Endodermal cell (in vitro differentiated cells): ENCODE results near the gene STXBP1. TPM values are rescaled to one million over a fixed set of nuclear protein-coding genes. Genes with fewer than 3 reads are reported as not detected.
"Not testable (repeated sequence)": the region's sequence is repeated elsewhere in the genome, so short reads cannot be mapped to it uniquely, and the experiment has no call there.

Experiments used
- DNase-seq: peaks from one replicate; pipeline ENCODE4 v3.0.0-alpha.2; 2017
- H3K27ac ChIP-seq: 2 replicates; pipeline ENCODE4 v1.5.1; 2013; ENCODE audit warnings: mild to moderate bottlenecking, low read depth, low read length, moderate library complexity
- H3K27me3 ChIP-seq: 2 replicates; pipeline ENCODE4 v1.6.1; 2013; ENCODE audit warnings: mild to moderate bottlenecking, low read length, moderate library complexity; ENCODE audit not compliant: insufficient read depth, control insufficient read depth, poor library complexity, severe bottlenecking
- H3K36me3 ChIP-seq: 2 replicates; pipeline ENCODE4 v1.7.0; 2013; ENCODE audit warnings: mild to moderate bottlenecking, low read length, moderate library complexity; ENCODE audit not compliant: control insufficient read depth, insufficient read depth
- H3K4me1 ChIP-seq: one replicate; pipeline ENCODE4 v1.7.0; 2013; ENCODE audit warnings: low read length; ENCODE audit not compliant: control insufficient read depth, insufficient read depth
- H3K4me3 ChIP-seq: 2 replicates; pipeline ENCODE4 v1.5.1; 2013; ENCODE audit warnings: mild to moderate bottlenecking, low read length, moderate library complexity
- H3K9ac ChIP-seq: 2 replicates; pipeline ENCODE4 v1.6.1; 2013; ENCODE audit warnings: mild to moderate bottlenecking, low read length, moderate library complexity; ENCODE audit not compliant: poor library complexity, severe bottlenecking; ENCODE audit errors: extremely low read depth
- H3K9me3 ChIP-seq: 2 replicates; pipeline ENCODE4 v1.6.1; 2013; ENCODE audit warnings: mild to moderate bottlenecking, low read length, moderate library complexity; ENCODE audit not compliant: control insufficient read depth
- H3K27ac Mint-ChIP-seq: 2 replicates; pipeline ENCODE4 v1.8.0; 2020; ENCODE audit warnings: mixed read lengths
- H3K27me3 Mint-ChIP-seq: 2 replicates; pipeline ENCODE4 v1.8.0; 2021; ENCODE audit warnings: mild to moderate bottlenecking, mixed read lengths; ENCODE audit not compliant: insufficient read depth
- H3K36me3 Mint-ChIP-seq: 2 replicates; pipeline ENCODE4 v1.8.0; 2020; ENCODE audit warnings: low read depth, mixed read lengths
- H3K4me1 Mint-ChIP-seq: 2 replicates; pipeline ENCODE4 v1.8.0; 2020; ENCODE audit warnings: mixed read lengths
- H3K4me3 Mint-ChIP-seq: 2 replicates; pipeline ENCODE4 v1.8.0; 2020; ENCODE audit warnings: mild to moderate bottlenecking, moderate library complexity, mixed read lengths
- H3K9me3 Mint-ChIP-seq: 2 replicates; pipeline ENCODE4 v1.8.0; 2020; ENCODE audit warnings: mild to moderate bottlenecking, mixed read lengths
- WGBS, 2 experiments: methylation state at CpG; one replicate each; pipeline versions ENCODE4 v1.1.5 to v1.1.7; 2013; ENCODE audit warnings: missing lambda C conversion rate in 2 of 2, mixed read lengths in 1 of 2; ENCODE audit not compliant: insufficient coverage in 1 of 2, insufficient read length in 1 of 2; 5-methylcytosine and 5-hydroxymethylcytosine counted together
- total RNA-seq, 2 donors: library from RNA; stranded (reverse); fragmentation: NEBNext Ultra II Directional in 1 of 2; extraction: Animal tissue kit (Norgen Biotek cat#: 25700) in 1 of 2; gene quantifications; 2 replicates in 1 of 2; 3 replicates in 1 of 2; pipeline ENCODE4 v1.2.1, GENCODE V29; 2021
- TF ChIP-seq, protein P1 (sequence below): fragments of 200-600 bp; sonication (generic); conservative IDR thresholded peaks from 2 replicates; pipeline ENCODE4 v1.5.0; 2021; ENCODE audit warnings: antibody characterized with exemption, mild to moderate bottlenecking

The STXBP1 gene
- total RNA-seq, 2 donors from 2014 or later: 27.8 to 46.8 TPM

DNA sequence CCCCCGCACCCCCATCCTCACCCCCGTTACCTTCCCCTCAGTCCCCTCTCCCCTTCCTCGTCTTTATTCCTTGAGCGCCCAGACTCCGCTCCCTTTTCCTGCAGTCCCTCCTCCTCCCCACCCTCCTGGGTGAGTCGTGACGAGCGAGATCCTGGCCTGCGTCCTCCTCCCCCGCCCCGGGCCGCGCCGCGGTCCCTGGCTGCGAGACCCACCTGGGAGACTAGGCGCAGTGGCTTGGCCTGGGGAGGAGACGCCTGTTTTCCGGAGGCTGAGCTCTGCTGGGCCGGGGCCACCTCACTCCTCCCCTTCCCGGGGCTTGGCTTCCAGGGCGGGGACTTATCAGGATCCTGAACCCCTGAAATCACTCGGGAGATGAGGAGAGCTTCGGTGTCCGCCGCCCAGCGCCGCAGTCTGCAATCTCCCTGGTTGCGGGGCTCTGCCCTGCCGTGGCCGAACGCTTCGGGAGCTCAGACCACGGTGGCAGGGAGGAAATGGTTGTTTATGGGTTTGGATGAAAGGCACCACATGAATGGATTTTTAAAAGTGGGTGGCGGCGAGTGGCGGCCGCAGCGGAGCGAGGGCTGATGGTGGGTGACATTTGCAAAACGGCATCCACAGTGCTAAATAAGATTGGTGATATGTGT lies 984 bp downstream of the STXBP1 start:
- WGBS, 2 experiments: 1 to 2% methylated on average over 10 to 39 of the region's 41 CpGs
- peak overlapping the region; percentile 59 for H3K27ac Mint-ChIP-seq
- H3K4me3 Mint-ChIP-seq: peak overlapping the region; percentile 74
- no peaks in the 10 kb centered on the region for H3K9me3 Mint-ChIP-seq
- peak; percentile 84 for DNase-seq
- Histone ChIP-seq H3K9ac (peak overlapping the region; percentile 16), H3K4me1 (peaks cover 5% of the 10 kb centered on the region), H3K9me3 (no peaks in the 10 kb centered on the region), H3K27ac (no peak overlapping the region), H3K36me3 (no peaks in the 10 kb centered on the region), H3K27me3 (peaks cover 32% of the 10 kb centered on the region), H3K4me3 (peak overlapping the region; percentile 81)
- no peaks in the 10 kb centered on the region for H3K36me3 Mint-ChIP-seq
- TF ChIP-seq, protein P1, sequence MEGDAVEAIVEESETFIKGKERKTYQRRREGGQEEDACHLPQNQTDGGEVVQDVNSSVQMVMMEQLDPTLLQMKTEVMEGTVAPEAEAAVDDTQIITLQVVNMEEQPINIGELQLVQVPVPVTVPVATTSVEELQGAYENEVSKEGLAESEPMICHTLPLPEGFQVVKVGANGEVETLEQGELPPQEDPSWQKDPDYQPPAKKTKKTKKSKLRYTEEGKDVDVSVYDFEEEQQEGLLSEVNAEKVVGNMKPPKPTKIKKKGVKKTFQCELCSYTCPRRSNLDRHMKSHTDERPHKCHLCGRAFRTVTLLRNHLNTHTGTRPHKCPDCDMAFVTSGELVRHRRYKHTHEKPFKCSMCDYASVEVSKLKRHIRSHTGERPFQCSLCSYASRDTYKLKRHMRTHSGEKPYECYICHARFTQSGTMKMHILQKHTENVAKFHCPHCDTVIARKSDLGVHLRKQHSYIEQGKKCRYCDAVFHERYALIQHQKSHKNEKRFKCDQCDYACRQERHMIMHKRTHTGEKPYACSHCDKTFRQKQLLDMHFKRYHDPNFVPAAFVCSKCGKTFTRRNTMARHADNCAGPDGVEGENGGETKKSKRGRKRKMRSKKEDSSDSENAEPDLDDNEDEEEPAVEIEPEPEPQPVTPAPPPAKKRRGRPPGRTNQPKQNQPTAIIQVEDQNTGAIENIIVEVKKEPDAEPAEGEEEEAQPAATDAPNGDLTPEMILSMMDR: no peak
- peaks cover 43% of the 10 kb centered on the region for H3K27me3 Mint-ChIP-seq
- H3K4me1 Mint-ChIP-seq: peaks cover 20% of the 10 kb centered on the region

DNA sequence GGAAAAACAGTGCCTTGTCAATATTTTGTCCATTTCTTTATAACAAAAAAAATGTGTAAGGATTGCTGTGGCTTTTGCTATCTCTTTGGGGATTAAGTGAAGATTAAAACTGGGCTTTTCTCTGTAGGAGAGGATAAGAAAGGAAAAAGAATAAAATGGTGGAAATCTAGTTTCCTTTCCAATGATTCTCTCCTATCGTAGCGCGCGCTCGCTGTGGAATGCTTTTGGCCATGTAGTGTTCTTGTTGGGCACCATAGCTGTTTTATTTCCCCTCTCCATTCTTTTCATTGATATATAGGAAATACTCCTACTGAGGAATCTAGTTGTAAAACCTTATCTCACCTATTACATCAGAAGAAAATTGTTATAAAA lies 1.5 kb downstream of the STXBP1 start:
- H3K27ac ChIP-seq: no peak overlapping the region
- DNase-seq: no peak
- H3K9me3 Mint-ChIP-seq: no peaks in the 10 kb centered on the region
- TF ChIP-seq, protein P1: no peak
- no peaks in the 10 kb centered on the region for H3K36me3 Mint-ChIP-seq
- H3K4me3 ChIP-seq: peak overlapping the region; percentile 81
- H3K27me3 ChIP-seq: peaks cover 32% of the 10 kb centered on the region
- H3K9ac ChIP-seq: peak overlapping the region; percentile 16
- peaks cover 6% of the 10 kb centered on the region for H3K4me1 ChIP-seq
- 29% methylated on average over 5 of the region's 5 CpGs; no CpG with 5 or more reads in 1 of the 2 experiments for WGBS, 2 experiments
- peak overlapping the region; percentile 74 for H3K4me3 Mint-ChIP-seq
- H3K36me3 ChIP-seq: no peaks in the 10 kb centered on the region
- H3K4me1 Mint-ChIP-seq: peaks cover 21% of the 10 kb centered on the region
- H3K27ac Mint-ChIP-seq: peak overlapping the region; percentile 59
- H3K9me3 ChIP-seq: no peaks in the 10 kb centered on the region
- peaks cover 43% of the 10 kb centered on the region for H3K27me3 Mint-ChIP-seq

DNA sequence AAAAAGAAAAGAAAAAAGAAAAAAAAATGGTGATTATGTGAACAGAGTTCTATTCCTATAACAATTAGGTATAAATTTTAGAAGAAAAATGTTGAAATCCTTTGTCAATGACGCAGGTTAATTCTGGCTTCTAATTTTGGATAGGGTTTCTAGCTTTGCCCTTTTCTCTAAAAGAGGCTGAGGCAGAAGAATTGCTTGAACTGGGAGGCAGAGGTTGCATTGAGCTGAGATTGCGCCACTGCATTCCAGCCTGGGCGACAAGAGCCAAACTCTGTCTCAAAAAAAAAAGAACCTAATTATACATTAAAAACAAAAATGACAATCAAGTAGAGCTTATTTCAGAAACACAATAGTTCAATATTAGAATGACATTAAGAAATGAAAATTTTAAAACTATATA lies 2.9 kb downstream of the STXBP1 start:
- TF ChIP-seq, protein P1: no peak
- DNase-seq: no peak
- Histone ChIP-seq H3K4me3 (no peak overlapping the region), H3K36me3 (no peaks in the 10 kb centered on the region), H3K27me3 (peaks cover 18% of the 10 kb centered on the region), H3K9ac (no peak overlapping the region), H3K27ac (no peak overlapping the region), H3K9me3 (no peaks in the 10 kb centered on the region), H3K4me1 (peaks cover 2% of the 10 kb centered on the region)
- Mint-ChIP-seq H3K36me3 (no peaks in the 10 kb centered on the region), H3K27ac (no peak overlapping the region), H3K27me3 (peaks cover 29% of the 10 kb centered on the region), H3K4me1 (peaks cover 19% of the 10 kb centered on the region), H3K4me3 (no peak overlapping the region), H3K9me3 (no peaks in the 10 kb centered on the region)
- WGBS, 2 experiments: 82 to 100% methylated on average over 1 to 3 of the region's 3 CpGs

DNA sequence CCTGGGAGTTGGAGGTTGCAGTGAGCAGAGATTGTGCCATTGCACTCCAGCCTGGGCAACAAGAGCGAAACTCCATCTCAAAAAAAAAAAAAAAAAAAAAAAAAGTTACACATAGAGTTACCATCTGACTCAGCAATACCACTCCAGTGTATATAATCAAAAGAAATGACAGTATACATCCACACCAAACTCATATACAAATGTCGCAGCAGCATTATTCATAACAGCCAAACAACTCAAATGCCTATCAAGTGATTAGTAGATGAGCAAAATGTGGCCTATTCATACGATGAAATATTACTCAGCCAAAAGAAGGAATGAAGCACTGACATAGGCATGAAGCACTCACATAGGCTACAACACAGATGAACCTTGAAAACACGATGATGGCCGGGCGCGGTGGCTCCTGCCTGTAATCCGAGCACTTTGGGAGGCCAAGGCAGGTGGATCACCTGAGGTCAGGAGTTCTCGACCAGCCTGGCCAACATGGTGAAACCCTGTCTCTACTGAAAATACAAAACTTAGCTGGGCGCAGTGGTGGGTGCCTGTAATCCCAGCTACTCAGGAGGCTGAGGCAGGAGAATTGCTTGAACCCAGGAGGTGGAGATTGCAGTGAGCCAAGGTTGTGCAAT lies 9.4 kb downstream of the STXBP1 start:
- H3K9ac ChIP-seq, H3K27ac ChIP-seq, H3K4me3 ChIP-seq, H3K4me1 Mint-ChIP-seq, H3K9me3 ChIP-seq, H3K9me3 Mint-ChIP-seq, H3K27me3 Mint-ChIP-seq, H3K4me1 ChIP-seq, H3K36me3 Mint-ChIP-seq, H3K4me3 Mint-ChIP-seq, DNase-seq, H3K36me3 ChIP-seq, H3K27ac Mint-ChIP-seq, H3K27me3 ChIP-seq: not testable (repeated sequence)
- WGBS, 2 experiments: 93% methylated on average over 9 to 10 of the region's 10 CpGs
